Small intestine (tissue), 7 donors: Measurements from ENCODE around the gene CFAP53. TPM values are rescaled to one million over a fixed set of nuclear protein-coding genes. Genes with fewer than 3 reads are reported as not detected.

Source experiments
- DNase-seq, 2 donors: peaks; one replicate each; pipeline versions ENCODE4 v3.0.0 to v3.0.0-alpha.2; 2013
- FAIRE-seq: peaks from 2 replicates; lab custom pipeline; 2012; peaks lifted over from hg19 to GRCh38; lab: Jason Lieb, UNC
- H3K27ac ChIP-seq, 3 donors: one replicate each; pipeline ENCODE4 v1.5.1; 2013; ENCODE audit warnings: low read length in 2 of 3, mild to moderate bottlenecking in 2 of 3, control low read depth in 1 of 3, inconsistent platforms in 1 of 3, low read depth in 1 of 3, moderate library complexity in 1 of 3
- H3K27me3 ChIP-seq, 3 donors: one replicate each; pipeline ENCODE4 v1.6.1; 2013; ENCODE audit warnings: low read length in 3 of 3, inconsistent platforms in 1 of 3; ENCODE audit not compliant: control insufficient read depth in 3 of 3, insufficient read depth in 3 of 3
- H3K36me3 ChIP-seq, 3 donors: one replicate each; pipeline ENCODE4 v1.6.1; 2013; ENCODE audit warnings: low read length in 3 of 3, inconsistent platforms in 1 of 3, low read depth in 1 of 3, mild to moderate bottlenecking in 1 of 3, moderate library complexity in 1 of 3; ENCODE audit not compliant: control insufficient read depth in 3 of 3, insufficient read depth in 2 of 3
- H3K4me1 ChIP-seq, 3 donors: one replicate each; pipeline ENCODE4 v1.6.1; 2013; ENCODE audit warnings: low read length in 2 of 3, inconsistent platforms in 1 of 3, low read depth in 1 of 3, mild to moderate bottlenecking in 1 of 3, moderate library complexity in 1 of 3; ENCODE audit not compliant: control insufficient read depth in 3 of 3, insufficient read depth in 2 of 3
- H3K4me3 ChIP-seq, 3 donors: one replicate each; pipeline ENCODE4 v1.5.1; 2013; ENCODE audit warnings: low read length in 3 of 3, control low read depth in 1 of 3, inconsistent platforms in 1 of 3, low read depth in 1 of 3, mild to moderate bottlenecking in 1 of 3, moderate library complexity in 1 of 3
- H3K9me3 ChIP-seq, 2 donors: one replicate each; pipeline ENCODE4 v1.6.1; 2013; ENCODE audit warnings: low read depth in 1 of 2, low read length in 1 of 2; ENCODE audit not compliant: control insufficient read depth in 2 of 2, insufficient read depth in 1 of 2
- WGBS, 3 donors: extraction: QIAGEN DNeasy Blood & Tissue Kit; methylation state at CpG; one replicate each; pipeline ENCODE4 v1.1.7; 2013; 5-methylcytosine and 5-hydroxymethylcytosine counted together
- polyA plus RNA-seq, 4 donors: library from polyadenylated mRNA; stranded (reverse) in 3 of 4; unstranded in 1 of 4; fragments of 200-250 nt in 3 of 4; fragments of 120-200 nt in 1 of 4; gene quantifications; one replicate each; pipeline versions ENCODE4 v1.2.1 to v1.2.3, GENCODE V29; 2013
- donor health status: healthy with polysubstance abuse.
- donor health status: control.
- donor health status: control.
- donor health status: Bipolar disorder and iron deficiency.
- donor health status: healthy.

Gene CFAP53
- polyA plus RNA-seq, 4 donors: 0.28 to 0.80 (median 0.67) TPM; not detected in 1

GRCh38 chr18:50285631-50286321 is 19.5 kb upstream of the CFAP53 start:
- Histone ChIP-seq H3K9me3 (no peaks in the 10 kb centered on the region), H3K4me3 (no peak overlapping the region), H3K36me3 (peaks cover 0 to 44% (median 2%) of the 10 kb centered on the region in 3 donors), H3K27me3 (no peaks in the 10 kb centered on the region), H3K4me1 (peaks cover 0 to 9% (median 2%) of the 10 kb centered on the region in 3 donors), H3K27ac (no peak overlapping the region)
- 96 to 97% (median 97%) methylated on average over 24 of the region's 24 CpGs for WGBS, 3 donors
- DNase-seq: no peak
- FAIRE-seq: no peak

DNA sequence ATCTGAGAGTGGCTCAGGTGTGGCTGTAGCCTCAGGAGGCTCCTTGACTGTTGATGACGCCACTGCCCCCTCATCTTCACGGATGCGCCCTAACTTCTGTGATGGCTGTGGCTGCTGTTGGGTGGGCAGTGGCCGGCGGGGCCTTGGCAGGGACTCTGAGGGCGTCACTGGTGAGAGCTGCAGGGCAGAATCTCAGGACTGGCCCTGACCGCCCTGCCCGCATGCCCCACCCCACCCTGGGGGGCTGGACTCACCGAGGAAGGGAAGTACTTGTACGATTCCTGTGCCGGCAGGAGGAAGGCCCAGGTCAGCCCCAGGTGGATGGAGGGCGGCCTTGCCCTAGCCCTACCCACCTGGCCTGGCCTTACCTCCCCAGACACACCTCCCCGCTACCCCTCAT is 18.8 kb upstream of the CFAP53 start:
- WGBS, 3 donors: 91 to 95% (median 94%) methylated on average over 10 to 13 of the region's 13 CpGs
- DNase-seq: no peak
- no peak for FAIRE-seq

DNA sequence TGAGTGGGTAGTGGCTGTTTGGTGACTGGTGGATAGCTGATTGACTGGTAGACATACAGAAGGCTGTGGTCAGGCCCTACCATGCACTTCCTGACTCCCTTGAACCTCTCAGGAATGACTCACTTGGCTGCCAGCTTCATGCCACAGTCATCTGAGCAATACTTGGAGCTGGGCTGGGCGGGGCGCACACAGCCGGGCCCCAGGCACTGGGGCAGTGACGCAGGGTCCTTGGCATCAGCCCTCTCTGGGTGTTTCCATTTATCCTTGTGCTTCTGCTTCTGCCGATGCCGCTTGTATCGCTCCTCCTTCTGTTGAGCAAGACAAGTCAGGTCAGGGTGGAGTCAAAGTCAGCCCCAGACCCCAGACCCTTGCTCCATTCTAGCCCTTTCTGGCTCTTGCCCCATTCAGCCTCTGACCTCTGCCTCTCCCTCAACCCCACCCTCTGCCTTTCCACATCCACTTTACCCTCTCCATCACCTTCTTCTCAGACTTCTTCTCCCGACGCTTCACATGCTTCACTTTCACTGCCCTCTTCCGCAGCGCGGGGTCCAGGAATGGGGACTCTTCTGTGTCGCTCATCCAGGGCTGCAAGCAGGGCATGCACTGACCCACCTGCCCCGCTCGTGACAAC is 18.1 kb upstream of the CFAP53 start:
- peaks cover 7 to 12% (median 8%) of the 10 kb centered on the region in 3 donors for H3K4me1 ChIP-seq
- FAIRE-seq (no peak), DNase-seq (no peak)
- H3K27ac ChIP-seq: no peak overlapping the region
- 91 to 94% (median 94%) methylated on average over 15 of the region's 15 CpGs for WGBS, 3 donors
- H3K4me3 ChIP-seq: no peak overlapping the region
- H3K9me3 ChIP-seq: no peaks in the 10 kb centered on the region
- no peaks in the 10 kb centered on the region for H3K27me3 ChIP-seq
- H3K36me3 ChIP-seq: peaks cover 0 to 47% (median 2%) of the 10 kb centered on the region in 3 donors

More for the DNA sequence above, 18.8 kb upstream of the CFAP53 start:
- peaks cover 0 to 44% (median 2%) of the 10 kb centered on the region in 3 donors for H3K36me3 ChIP-seq
- no peaks in the 10 kb centered on the region for H3K9me3 ChIP-seq
- H3K4me1 ChIP-seq: peaks cover 3 to 9% (median 4%) of the 10 kb centered on the region in 3 donors
- H3K27me3 ChIP-seq: no peaks in the 10 kb centered on the region
- H3K4me3 ChIP-seq: no peak overlapping the region
- no peak overlapping the region for H3K27ac ChIP-seq

- 89 to 93% (median 91%) methylated on average over 29 of the region's 29 CpGs for WGBS, 3 donors
- Histone ChIP-seq H3K36me3 (peaks cover 0 to 47% (median 6%) of the 10 kb centered on the region in 3 donors), H3K4me3 (no peak overlapping the region), H3K4me1 (peaks cover 10 to 14% (median 12%) of the 10 kb centered on the region in 3 donors), H3K9me3 (no peaks in the 10 kb centered on the region), H3K27me3 (no peaks in the 10 kb centered on the region), H3K27ac (no peak overlapping the region)
- FAIRE-seq: no peak
- no peak for DNase-seq
Observed at GRCh38 chr18:50283469-50284209, 17.3 kb upstream of the CFAP53 start.

GRCh38 chr18:50282521-50283335 is 16.4 kb upstream of the CFAP53 start:
- no peak for DNase-seq
- peaks cover 0 to 47% (median 6%) of the 10 kb centered on the region in 3 donors for H3K36me3 ChIP-seq
- H3K27me3 ChIP-seq: no peaks in the 10 kb centered on the region

GRCh38 chr18:50281972-50282520 is 15.8 kb upstream of the CFAP53 start:
- FAIRE-seq (no peak), DNase-seq (no peak)
- Histone ChIP-seq H3K4me3 (peak overlapping the region; percentile 35 to 94 (median 90)), H3K36me3 (peaks cover 0 to 49% (median 6%) of the 10 kb centered on the region in 3 donors), H3K9me3 (no peaks in the 10 kb centered on the region), H3K4me1 (peaks cover 10 to 14% (median 12%) of the 10 kb centered on the region in 3 donors), H3K27ac (peak overlapping the region; percentile 88 to 93 (median 92)), H3K27me3 (no peaks in the 10 kb centered on the region)
- 34 to 37% (median 36%) methylated on average over 30 to 35 of the region's 35 CpGs for WGBS, 3 donors

More at GRCh38 chr18:50282521-50283335, 16.4 kb upstream of the CFAP53 start:
- Histone ChIP-seq H3K4me1 (peaks cover 10 to 14% (median 12%) of the 10 kb centered on the region in 3 donors), H3K9me3 (no peaks in the 10 kb centered on the region), H3K4me3 (no peak overlapping the region), H3K27ac (no peak overlapping the region)
- WGBS, 3 donors: 89 to 94% (median 89%) methylated on average over 41 to 42 of the region's 42 CpGs
- no peak for FAIRE-seq

GRCh38 chr18:50281295-50281971 is 15.1 kb upstream of the CFAP53 start, which contains the start of gene MBD1:
MBD1 (minus strand) TSS chr18:50281523; CDS start chr18:50279992, 1,531 bp downstream.
- FAIRE-seq (no peak), DNase-seq (peak; percentile 98 to 99)
- no peaks in the 10 kb centered on the region for H3K27me3 ChIP-seq
- H3K9me3 ChIP-seq: no peaks in the 10 kb centered on the region
- H3K36me3 ChIP-seq: peaks cover 0 to 56% (median 11%) of the 10 kb centered on the region in 3 donors
- H3K4me1 ChIP-seq: peaks cover 8 to 14% (median 10%) of the 10 kb centered on the region in 3 donors
- peak within 1 kb of the TSS; percentile 78 to 94 (median 90) for H3K4me3 ChIP-seq
- 0% methylated on average over 54 to 63 of the region's 63 CpGs for WGBS, 3 donors
- H3K27ac ChIP-seq: peak within 1 kb of the TSS; percentile 88 to 93 (median 92)
